ENCODE measurements around the gene RSL1D1.

- no peak for TF ChIP-seq SP2 (IDR thresholded peaks at IDR 0.05; ENCODE audit: extremely low read depth, low read depth, low read length, poor library complexity, severe bottlenecking)
- no peak for TF ChIP-seq CHD4 (IDR thresholded peaks at IDR 0.05; ENCODE audit: insufficient read depth, insufficient replicate concordance, low read depth, low read length, poor library complexity, severe bottlenecking)
- no peak for TF ChIP-seq YBX1 (IDR thresholded peaks at IDR 0.05)
- no peak for TF ChIP-seq NFATC3 (IDR thresholded peaks at IDR 0.05)
- no peak for TF ChIP-seq CBFA2T3 (IDR thresholded peaks at IDR 0.05)
- TF ChIP-seq ZFP30 (CRISPR knock-in tag; IDR thresholded peaks at IDR 0.05; ENCODE audit: borderline replicate concordance) = no peak
- TF ChIP-seq, protein P1, sequence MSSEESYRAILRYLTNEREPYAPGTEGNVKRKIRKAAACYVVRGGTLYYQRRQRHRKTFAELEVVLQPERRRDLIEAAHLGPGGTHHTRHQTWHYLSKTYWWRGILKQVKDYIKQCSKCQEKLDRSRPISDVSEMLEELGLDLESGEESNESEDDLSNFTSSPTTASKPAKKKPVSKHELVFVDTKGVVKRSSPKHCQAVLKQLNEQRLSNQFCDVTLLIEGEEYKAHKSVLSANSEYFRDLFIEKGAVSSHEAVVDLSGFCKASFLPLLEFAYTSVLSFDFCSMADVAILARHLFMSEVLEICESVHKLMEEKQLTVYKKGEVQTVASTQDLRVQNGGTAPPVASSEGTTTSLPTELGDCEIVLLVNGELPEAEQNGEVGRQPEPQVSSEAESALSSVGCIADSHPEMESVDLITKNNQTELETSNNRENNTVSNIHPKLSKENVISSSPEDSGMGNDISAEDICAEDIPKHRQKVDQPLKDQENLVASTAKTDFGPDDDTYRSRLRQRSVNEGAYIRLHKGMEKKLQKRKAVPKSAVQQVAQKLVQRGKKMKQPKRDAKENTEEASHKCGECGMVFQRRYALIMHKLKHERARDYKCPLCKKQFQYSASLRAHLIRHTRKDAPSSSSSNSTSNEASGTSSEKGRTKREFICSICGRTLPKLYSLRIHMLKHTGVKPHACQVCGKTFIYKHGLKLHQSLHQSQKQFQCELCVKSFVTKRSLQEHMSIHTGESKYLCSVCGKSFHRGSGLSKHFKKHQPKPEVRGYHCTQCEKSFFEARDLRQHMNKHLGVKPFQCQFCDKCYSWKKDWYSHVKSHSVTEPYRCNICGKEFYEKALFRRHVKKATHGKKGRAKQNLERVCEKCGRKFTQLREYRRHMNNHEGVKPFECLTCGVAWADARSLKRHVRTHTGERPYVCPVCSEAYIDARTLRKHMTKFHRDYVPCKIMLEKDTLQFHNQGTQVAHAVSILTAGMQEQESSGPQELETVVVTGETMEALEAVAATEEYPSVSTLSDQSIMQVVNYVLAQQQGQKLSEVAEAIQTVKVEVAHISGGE (CRISPR knock-in tag; IDR thresholded peaks at IDR 0.05) = no peak
- no peak for TF ChIP-seq HMGXB4 (CRISPR knock-in tag; IDR thresholded peaks at IDR 0.05)
- no peak for TF ChIP-seq CTCF (IDR thresholded peaks at IDR 0.05 in 2 of 3, conservative IDR thresholded peaks at IDR 0.05 in 1 of 3; ENCODE audit: insufficient read depth in 2 of 3, low read depth in 1 of 3, low read length in 3 of 3)
- TF ChIP-seq NR3C1 (CRISPR knock-in tag; IDR thresholded peaks at IDR 0.05) = no peak
- TF ChIP-seq ZNF785 (CRISPR knock-in tag; IDR thresholded peaks at IDR 0.05) = no peak
These were observed 27.0 kb downstream of the RSL1D1 start for GRCh38 chr16:11824362-11824761.

Measured in K562 (cell line).